Astrocyte (in vitro differentiated cells and primary cell): ENCODE data around the gene ZNF443. TPM values are rescaled to one million over a fixed set of nuclear protein-coding genes. Genes with fewer than 3 reads are reported as not detected.
"Not testable (repeated sequence)": the region's sequence is repeated elsewhere in the genome, so short reads cannot be mapped to it uniquely, and the experiment has no call there.

Experiments used
- DNase-seq: peaks from one replicate; pipeline ENCODE4 v3.0.0-alpha.2; 2010; ENCODE audit warnings: low read depth
- FAIRE-seq: peaks from 2 replicates; lab custom pipeline; 2011; peaks lifted over from hg19 to GRCh38; lab: Jason Lieb, UNC
- H2AFZ ChIP-seq: 2 replicates; pipeline ENCODE4 v1.6.0; 2012; ENCODE audit warnings: low read depth, low read length, inconsistent platforms
- H3K27ac ChIP-seq: 2 replicates; pipeline ENCODE4 v1.5.1; 2011; ENCODE audit warnings: low read depth, low read length, inconsistent platforms
- H3K27me3 ChIP-seq: 2 replicates; pipeline ENCODE4 v1.6.0; 2011; ENCODE audit warnings: low read length, inconsistent platforms; ENCODE audit not compliant: insufficient read depth
- H3K36me3 ChIP-seq: 2 replicates; pipeline ENCODE4 v1.5.1; 2011; ENCODE audit warnings: low read length, inconsistent platforms; ENCODE audit not compliant: insufficient read depth
- H3K4me1 ChIP-seq: 2 replicates; pipeline ENCODE4 v1.5.1; 2011; ENCODE audit warnings: low read length, inconsistent platforms; ENCODE audit not compliant: insufficient read depth
- H3K4me2 ChIP-seq: 2 replicates; pipeline ENCODE4 v1.6.0; 2012; ENCODE audit warnings: low read length, inconsistent platforms
- H3K4me3 ChIP-seq: 2 replicates; pipeline ENCODE4 v1.5.1; 2011; ENCODE audit warnings: low read depth, mild to moderate bottlenecking, low read length, inconsistent platforms; ENCODE audit not compliant: insufficient read depth
- H3K79me2 ChIP-seq: 2 replicates; pipeline ENCODE4 v1.6.0; 2012; ENCODE audit warnings: mild to moderate bottlenecking, low read length, inconsistent platforms; ENCODE audit not compliant: insufficient read depth
- H3K9ac ChIP-seq: 2 replicates; pipeline ENCODE4 v1.6.0; 2012; ENCODE audit warnings: mild to moderate bottlenecking, low read length, inconsistent platforms
- H3K9me3 ChIP-seq: 2 replicates; pipeline ENCODE4 v1.5.1; 2012; ENCODE audit warnings: low read depth, mild to moderate bottlenecking, low read length, inconsistent platforms; ENCODE audit not compliant: insufficient read depth
- H4K20me1 ChIP-seq: 2 replicates; pipeline ENCODE4 v1.6.0; 2012; ENCODE audit warnings: low read length, inconsistent platforms; ENCODE audit not compliant: insufficient read depth
- H3K27ac Mint-ChIP-seq: one replicate; pipeline ENCODE4 v1.8.0; 2021; ENCODE audit warnings: mild to moderate bottlenecking, mixed read lengths; ENCODE audit not compliant: unreplicated experiment
- H3K27me3 Mint-ChIP-seq: one replicate; pipeline ENCODE4 v1.8.0; 2021; ENCODE audit warnings: low read depth, mixed read lengths; ENCODE audit not compliant: unreplicated experiment
- H3K36me3 Mint-ChIP-seq: one replicate; pipeline ENCODE4 v1.8.0; 2021; ENCODE audit warnings: low read depth, mixed read lengths; ENCODE audit not compliant: unreplicated experiment
- H3K4me1 Mint-ChIP-seq: one replicate; pipeline ENCODE4 v1.8.0; 2021; ENCODE audit warnings: low read depth, mixed read lengths; ENCODE audit not compliant: unreplicated experiment
- H3K4me3 Mint-ChIP-seq: one replicate; pipeline ENCODE4 v1.8.0; 2021; ENCODE audit warnings: mild to moderate bottlenecking, moderate library complexity, mixed read lengths; ENCODE audit not compliant: unreplicated experiment
- H3K9me3 Mint-ChIP-seq: one replicate; pipeline ENCODE4 v1.8.0; 2021; ENCODE audit warnings: mild to moderate bottlenecking, mixed read lengths; ENCODE audit not compliant: unreplicated experiment
- EZH2 ChIP-seq: IDR thresholded peaks from 2 replicates; pipeline ENCODE4 v1.6.1; 2012; ENCODE audit warnings: mild to moderate bottlenecking, low read length, inconsistent platforms; ENCODE audit not compliant: insufficient read depth
- total RNA-seq: library from RNA; stranded (reverse); gene quantifications from 2 replicates; pipeline ENCODE4 v1.2.1, GENCODE V29; 2021
- TF ChIP-seq, protein P1 (sequence below): IDR thresholded peaks from 2 replicates; pipeline ENCODE4 v1.5.1; 2011; ENCODE audit warnings: low read depth, mild to moderate bottlenecking, inconsistent platforms, low read length, moderate library complexity; ENCODE audit not compliant: insufficient read depth

ZNF443 gene
- total RNA-seq, 1 donor from 2014 or later = 4.3 TPM

DNA sequence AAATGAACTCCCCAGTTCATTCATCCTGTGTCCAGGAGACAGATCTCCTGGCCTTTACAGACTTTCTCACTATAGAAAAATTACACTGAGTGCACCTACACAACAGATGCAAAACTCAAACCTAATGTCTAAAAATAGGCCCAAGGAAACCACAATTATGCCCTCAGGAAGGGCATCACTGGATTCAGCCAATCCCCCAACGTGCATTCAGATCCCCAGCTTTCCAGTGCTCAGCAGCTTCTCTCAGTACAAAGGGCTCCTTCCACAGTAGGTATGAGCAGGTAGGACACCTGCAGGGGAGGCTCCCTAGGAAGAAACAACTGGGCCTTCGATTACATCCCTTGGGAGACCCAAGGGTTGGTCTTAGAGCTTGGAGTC is 41.7 kb upstream of the ZNF443 start:
- Histone ChIP-seq H3K79me2 (peaks cover 47% of the 10 kb centered on the region), H3K36me3 (no peaks in the 10 kb centered on the region), H3K9me3 (no peaks in the 10 kb centered on the region), H3K4me1 (peaks cover 17% of the 10 kb centered on the region), H3K4me3 (no peak overlapping the region), H3K4me2 (peak overlapping the region; percentile 22), H3K27me3 (no peaks in the 10 kb centered on the region), H3K9ac (no peak overlapping the region), H4K20me1 (peaks cover 14% of the 10 kb centered on the region), H2AFZ (no peak overlapping the region), H3K27ac (no peak overlapping the region)
- Mint-ChIP-seq H3K27ac (no peak overlapping the region), H3K4me3 (peak overlapping the region; percentile 43), H3K36me3 (peaks cover 12% of the 10 kb centered on the region), H3K4me1 (peaks cover 8% of the 10 kb centered on the region), H3K9me3 (peaks cover 6% of the 10 kb centered on the region), H3K27me3 (no peaks in the 10 kb centered on the region)
- TF ChIP-seq, protein P1, sequence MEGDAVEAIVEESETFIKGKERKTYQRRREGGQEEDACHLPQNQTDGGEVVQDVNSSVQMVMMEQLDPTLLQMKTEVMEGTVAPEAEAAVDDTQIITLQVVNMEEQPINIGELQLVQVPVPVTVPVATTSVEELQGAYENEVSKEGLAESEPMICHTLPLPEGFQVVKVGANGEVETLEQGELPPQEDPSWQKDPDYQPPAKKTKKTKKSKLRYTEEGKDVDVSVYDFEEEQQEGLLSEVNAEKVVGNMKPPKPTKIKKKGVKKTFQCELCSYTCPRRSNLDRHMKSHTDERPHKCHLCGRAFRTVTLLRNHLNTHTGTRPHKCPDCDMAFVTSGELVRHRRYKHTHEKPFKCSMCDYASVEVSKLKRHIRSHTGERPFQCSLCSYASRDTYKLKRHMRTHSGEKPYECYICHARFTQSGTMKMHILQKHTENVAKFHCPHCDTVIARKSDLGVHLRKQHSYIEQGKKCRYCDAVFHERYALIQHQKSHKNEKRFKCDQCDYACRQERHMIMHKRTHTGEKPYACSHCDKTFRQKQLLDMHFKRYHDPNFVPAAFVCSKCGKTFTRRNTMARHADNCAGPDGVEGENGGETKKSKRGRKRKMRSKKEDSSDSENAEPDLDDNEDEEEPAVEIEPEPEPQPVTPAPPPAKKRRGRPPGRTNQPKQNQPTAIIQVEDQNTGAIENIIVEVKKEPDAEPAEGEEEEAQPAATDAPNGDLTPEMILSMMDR = no peak
- no peak for TF ChIP-seq EZH2
- DNase-seq = no peak
- FAIRE-seq = no peak

DNA sequence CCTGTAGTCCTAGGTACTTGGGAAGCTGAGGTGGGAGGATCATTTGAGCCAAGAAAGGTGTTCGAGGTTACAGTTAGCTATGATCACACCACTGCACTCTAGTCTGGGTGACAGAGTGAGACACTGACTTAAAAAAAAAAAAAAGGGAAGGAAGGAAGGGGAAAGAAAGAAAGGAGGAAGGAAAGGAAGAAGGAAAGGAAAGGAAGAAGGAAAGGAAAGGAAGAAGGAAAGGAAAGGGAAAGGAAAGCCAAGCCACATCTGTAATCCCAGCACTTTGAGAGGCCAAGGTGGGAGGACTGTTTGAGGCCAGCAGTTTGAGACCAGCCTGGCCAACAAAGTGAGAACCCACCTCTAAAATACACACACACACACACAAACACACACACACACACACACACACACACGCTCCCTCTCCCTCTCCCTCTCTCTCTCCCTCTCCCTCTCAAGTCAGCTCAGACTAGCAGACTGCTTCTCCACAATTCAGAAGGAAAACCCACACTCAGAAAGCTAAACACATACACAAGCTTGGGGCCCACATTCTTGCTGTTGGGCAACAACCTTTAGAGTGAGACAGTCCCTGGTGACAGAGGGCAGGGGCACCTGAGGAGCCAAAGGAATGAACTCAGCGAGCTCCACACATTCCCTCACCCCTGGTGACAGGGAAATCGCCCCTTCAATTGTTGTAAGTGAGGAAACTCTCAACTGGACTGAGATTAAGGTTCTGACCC is 41.1 kb upstream of the ZNF443 start:
- Histone ChIP-seq H3K4me2 (peak overlapping the region; percentile 22), H3K27me3 (no peaks in the 10 kb centered on the region), H4K20me1 (peaks cover 14% of the 10 kb centered on the region), H3K27ac (no peak overlapping the region), H2AFZ (no peak overlapping the region), H3K9ac (no peak overlapping the region), H3K36me3 (no peaks in the 10 kb centered on the region), H3K4me3 (no peak overlapping the region), H3K79me2 (peaks cover 53% of the 10 kb centered on the region), H3K4me1 (peaks cover 17% of the 10 kb centered on the region), H3K9me3 (no peaks in the 10 kb centered on the region)
- Mint-ChIP-seq H3K9me3 (peaks cover 5% of the 10 kb centered on the region), H3K4me3 (no peak overlapping the region), H3K4me1 (peaks cover 8% of the 10 kb centered on the region), H3K27ac (no peak overlapping the region), H3K27me3 (no peaks in the 10 kb centered on the region), H3K36me3 (peaks cover 12% of the 10 kb centered on the region)
- TF ChIP-seq, protein P1 = no peak
- TF ChIP-seq EZH2 = no peak
- FAIRE-seq (no peak), DNase-seq (no peak)

DNA sequence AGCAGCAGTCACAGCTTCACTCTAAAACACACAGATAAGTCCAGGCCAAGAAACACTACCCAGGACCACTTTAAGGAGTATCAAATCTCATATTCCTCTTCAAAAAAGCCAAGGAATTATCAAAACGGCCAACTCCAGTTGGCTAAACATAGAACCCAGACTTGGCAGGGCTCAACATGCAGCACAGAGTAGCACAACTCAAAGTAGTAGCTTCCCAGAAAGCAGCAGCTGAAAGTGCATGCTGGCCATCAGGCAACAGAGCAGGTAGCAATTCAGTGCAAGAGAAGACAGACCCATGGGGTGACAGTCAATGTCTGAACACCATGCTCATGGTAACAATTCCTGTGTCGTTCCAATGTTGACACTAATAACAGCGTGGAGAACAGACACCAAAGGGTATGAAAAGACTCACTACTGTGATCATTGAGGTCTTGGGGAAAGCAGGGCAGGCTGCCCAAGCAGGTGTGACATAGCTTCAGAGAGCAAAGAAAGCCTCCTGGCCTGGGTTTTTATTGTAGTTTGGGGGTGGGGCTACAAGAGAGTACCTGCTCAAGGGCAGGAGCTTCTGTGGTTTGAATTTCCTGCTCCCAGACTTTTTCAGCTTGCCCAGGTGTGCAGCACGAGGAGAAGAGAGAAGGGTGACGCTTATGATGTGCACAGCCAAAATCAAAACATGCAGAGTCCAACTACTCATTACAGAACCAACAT is 37.6 kb upstream of the ZNF443 start:
- H3K4me3 Mint-ChIP-seq = no peak overlapping the region
- peaks cover 7% of the 10 kb centered on the region for H3K4me1 ChIP-seq
- H3K27me3 ChIP-seq = no peaks in the 10 kb centered on the region
- H3K79me2 ChIP-seq = peaks cover 56% of the 10 kb centered on the region
- peaks cover 8% of the 10 kb centered on the region for H3K4me1 Mint-ChIP-seq
- H3K27ac ChIP-seq = no peak overlapping the region
- H3K36me3 ChIP-seq = no peaks in the 10 kb centered on the region
- FAIRE-seq (no peak), DNase-seq (no peak)
- no peak overlapping the region for H3K4me3 ChIP-seq
- no peak overlapping the region for H3K27ac Mint-ChIP-seq
- no peaks in the 10 kb centered on the region for H3K27me3 Mint-ChIP-seq
- no peak overlapping the region for H3K4me2 ChIP-seq
- H3K9ac ChIP-seq = no peak overlapping the region
- TF ChIP-seq, protein P1 = no peak
- no peak for TF ChIP-seq EZH2
- peaks cover 9% of the 10 kb centered on the region for H3K36me3 Mint-ChIP-seq
- H3K9me3 Mint-ChIP-seq = peaks cover 5% of the 10 kb centered on the region
- peaks cover 14% of the 10 kb centered on the region for H4K20me1 ChIP-seq
- H2AFZ ChIP-seq = no peak overlapping the region
- H3K9me3 ChIP-seq = no peaks in the 10 kb centered on the region

DNA sequence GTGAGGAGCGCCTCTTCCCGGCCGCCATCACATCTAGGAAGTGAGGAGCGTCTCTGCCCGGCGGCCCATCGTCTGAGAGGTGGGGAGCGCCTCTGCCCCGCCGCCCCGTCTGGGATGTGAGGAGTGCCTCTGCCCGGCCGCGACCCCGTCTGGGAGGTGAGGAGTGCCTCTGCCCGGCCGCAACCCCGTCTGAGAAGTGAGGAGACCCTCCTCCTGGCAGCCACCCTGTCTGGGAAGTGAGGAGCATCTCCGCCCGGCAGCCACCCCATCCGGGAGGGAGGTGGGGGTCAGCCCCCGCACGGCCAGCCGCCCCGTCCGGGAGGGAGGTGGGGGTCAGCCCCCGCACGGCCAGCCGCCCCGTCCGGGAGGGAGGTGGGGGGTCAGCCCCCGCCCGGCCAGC is 26.8 kb upstream of the ZNF443 start:
- H3K4me2 ChIP-seq, H4K20me1 ChIP-seq, H3K4me1 Mint-ChIP-seq, FAIRE-seq, H3K27me3 ChIP-seq, H3K27ac ChIP-seq, H3K4me3 Mint-ChIP-seq, H3K9ac ChIP-seq, H2AFZ ChIP-seq, H3K27ac Mint-ChIP-seq, H3K36me3 ChIP-seq, H3K4me1 ChIP-seq, H3K4me3 ChIP-seq, H3K79me2 ChIP-seq, DNase-seq, H3K27me3 Mint-ChIP-seq: not testable (repeated sequence)
- H3K9me3 Mint-ChIP-seq = peaks cover 48% of the 10 kb centered on the region
- H3K36me3 Mint-ChIP-seq = peaks cover 43% of the 10 kb centered on the region
- peaks cover 19% of the 10 kb centered on the region for H3K9me3 ChIP-seq
